Transverse colon (tissue), 4 donors: ENCODE results near the gene GPC5. TPM values are rescaled to one million over a fixed set of nuclear protein-coding genes. Genes with fewer than 3 reads are reported as not detected.
A peak's percentile ranks its signal among the peaks of the same experiment; 100 is the strongest.

Experiments
- DNase-seq: peaks from one replicate; pipeline ENCODE4 v3.0.0-alpha.2; 2019
- H3K27ac ChIP-seq, 4 donors: fragments of 200-600 bp; sonication (generic); 2 replicates each; pipeline ENCODE4 v1.5.1; 2016 to 2018; ENCODE audit warnings: inconsistent platforms in 4 of 4
- H3K27me3 ChIP-seq: fragments of 200-600 bp; sonication (generic); 2 replicates; pipeline ENCODE4 v1.5.1; 2017; ENCODE audit warnings: inconsistent platforms
- H3K36me3 ChIP-seq, 4 donors: fragments of 200-600 bp; sonication (generic); 2 replicates each; pipeline ENCODE4 v1.5.1; 2017 to 2019; ENCODE audit warnings: inconsistent platforms in 4 of 4
- H3K4me1 ChIP-seq, 4 donors: fragments of 200-600 bp; sonication (generic); 2 replicates each; pipeline ENCODE4 v1.5.1; 2017 to 2020; ENCODE audit warnings: inconsistent platforms in 4 of 4
- H3K4me3 ChIP-seq, 4 donors: fragments of 200-600 bp; sonication (generic); 1 replicate in 1 of 4; 2 replicates in 3 of 4; pipeline versions ENCODE4 v1.5.1 to v1.6.1; 2017 to 2019; ENCODE audit warnings: inconsistent platforms in 4 of 4
- H3K9me3 ChIP-seq, 2 donors: fragments of 200-600 bp; sonication (generic); 2 replicates each; pipeline ENCODE4 v1.5.1; 2017 to 2019; ENCODE audit warnings: inconsistent platforms in 2 of 2
- CTCF ChIP-seq, 5 experiments: fragments of 200-600 bp in 3 of 5; fragments of 450-650 bp in 2 of 5; sonication (generic) in 3 of 5; IDR thresholded peaks; 1 replicate in 2 of 5; 2 replicates in 3 of 5; pipeline ENCODE4 v1.5.1; 2016 to 2017; ENCODE audit warnings: antibody characterized with exemption in 5 of 5, inconsistent platforms in 3 of 5, mild to moderate bottlenecking in 2 of 5, moderate library complexity in 1 of 5
- EP300 ChIP-seq: sonication (generic); formaldehyde crosslinking; IDR thresholded peaks from one replicate; pipeline ENCODE4 v1.6.1; 2017; ENCODE audit warnings: antibody characterized with exemption, low read depth
- POLR2A ChIP-seq: fragments of 450-650 bp; IDR thresholded peaks from one replicate; pipeline ENCODE4 v1.6.1; 2016; ENCODE audit warnings: antibody characterized with exemption, mild to moderate bottlenecking, moderate library complexity
- POLR2AphosphoS5 ChIP-seq, 3 donors: sonication (generic); formaldehyde crosslinking; IDR thresholded peaks; one replicate each; pipeline ENCODE4 v1.6.1; 2016; ENCODE audit warnings: antibody characterized with exemption in 3 of 3
- WGBS, 2 donors: methylation state at CpG; one replicate each; pipeline ENCODE4 v1.1.5; 2018; ENCODE audit warnings: low coverage in 1 of 2; 5-methylcytosine and 5-hydroxymethylcytosine counted together
- in situ Hi-C, 4 donors: fragments of 200-750 bp; cut with MboI; loops; one replicate each; pipeline versions ENCODE4 v1.15.0 to v1.15.1; 2017; ENCODE audit warnings: low sequenced_read_pairs in 3 of 4, low pct_ligation_motif_present in 1 of 4, low pct_unique_long_range_greater_than_20kb in 1 of 4
- intact Hi-C: fragments of 100-400 bp; cut with DNase I; formaldehyde crosslinking; loops from one replicate; pipeline ENCODE4 v1.15.1; 2023; ENCODE audit warnings: low total_unique reads
- total RNA-seq, 4 donors: library from RNA; depleted of rRNA; stranded (reverse); fragments of >200 nt; gene quantifications; one replicate each; pipeline ENCODE4 v1.1.0, GENCODE V29; 2016

Gene GPC5
- total RNA-seq, 4 donors from 2014 or later = 0.48 to 1.4 TPM; not detected in 2

GRCh38 chr13:92074658-92075057 lies 676.2 kb downstream of the GPC5 start:
- H3K9me3 ChIP-seq = no peaks in the 10 kb centered on the region
- in situ Hi-C loops (no loop called here), intact Hi-C loops (no loop called here)
- H3K36me3 ChIP-seq = no peaks in the 10 kb centered on the region
- TF ChIP-seq CTCF (IDR thresholded peaks at IDR 0.05) (peak in 2 of 5 experiments; percentile 19), POLR2A (no peak)
- no peaks in the 10 kb centered on the region for H3K27me3 ChIP-seq
- no peak for DNase-seq
- no peak overlapping the region for H3K27ac ChIP-seq
- no peak overlapping the region for H3K4me3 ChIP-seq
- 55 to 57% methylated on average over 4 of the region's 4 CpGs for WGBS, 2 donors
- H3K4me1 ChIP-seq = no peaks in the 10 kb centered on the region

- Histone ChIP-seq H3K27me3 (no peaks in the 10 kb centered on the region), H3K36me3 (no peaks in the 10 kb centered on the region), H3K4me3 (no peak overlapping the region), H3K27ac (no peak overlapping the region), H3K4me1 (no peaks in the 10 kb centered on the region), H3K9me3 (no peaks in the 10 kb centered on the region)
- TF ChIP-seq POLR2AphosphoS5 (IDR thresholded peaks at IDR 0.05) = no peak
- no peak for TF ChIP-seq POLR2A
- no peak for TF ChIP-seq EP300
- TF ChIP-seq CTCF (IDR thresholded peaks at IDR 0.05) = no peak
- DNase-seq = no peak
- intact Hi-C loops = no loop called here
- in situ Hi-C loops = no loop called here
- 73 to 74% methylated on average over 4 of the region's 4 CpGs for WGBS, 2 donors
Measured at GRCh38 chr13:92097337-92097903, 699.0 kb downstream of the GPC5 start.

GRCh38 chr13:92101801-92102200 lies 703.4 kb downstream of the GPC5 start:
- intact Hi-C loops (no loop called here), in situ Hi-C loops (no loop called here)
- Histone ChIP-seq H3K27me3 (no peaks in the 10 kb centered on the region), H3K4me1 (peaks cover 0 to 4% (median 1%) of the 10 kb centered on the region in 4 donors), H3K4me3 (no peak overlapping the region), H3K36me3 (no peaks in the 10 kb centered on the region), H3K27ac (no peak overlapping the region), H3K9me3 (no peaks in the 10 kb centered on the region)
- DNase-seq = no peak
- TF ChIP-seq POLR2AphosphoS5 (IDR thresholded peaks at IDR 0.05) (no peak), EP300 (no peak), POLR2A (no peak), CTCF (IDR thresholded peaks at IDR 0.05) (no peak)

GRCh38 chr13:92103689-92104153 lies 705.3 kb downstream of the GPC5 start:
- Histone ChIP-seq H3K9me3 (no peaks in the 10 kb centered on the region), H3K36me3 (no peaks in the 10 kb centered on the region), H3K27ac (no peak overlapping the region), H3K4me3 (no peak overlapping the region), H3K27me3 (no peaks in the 10 kb centered on the region), H3K4me1 (peaks cover 0 to 4% (median 1%) of the 10 kb centered on the region in 4 donors)
- no peak for DNase-seq
- in situ Hi-C loops = no loop called here
- WGBS, 2 donors = 18 to 32% methylated on average over 6 of the region's 6 CpGs
- TF ChIP-seq CTCF (IDR thresholded peaks at IDR 0.05) (no peak), POLR2AphosphoS5 (IDR thresholded peaks at IDR 0.05) (no peak), POLR2A (no peak), EP300 (no peak)
- intact Hi-C loops = no loop called here
